BJ (cell line): ENCODE results near the gene EFCAB13. TPM values are rescaled to one million over a fixed set of nuclear protein-coding genes. Genes with fewer than 3 reads are reported as not detected.

Experiments
- CTCF ChIA-PET: fragments of 350-600 bp; formaldehyde crosslinking; extraction: SDS; loops from one replicate; lab custom pipeline; 2021; ENCODE audit warnings: antibody characterized with exemption, inconsistent platforms; lab: Yijun Ruan, JAX
- POLR2A ChIA-PET: fragments of 300-600 bp; sonication (Branson Sonifier 250); formaldehyde crosslinking; extraction: SDS; loops from one replicate; lab custom pipeline; 2021; ENCODE audit warnings: antibody characterized with exemption; lab: Charles Lee
- DNase-seq: peaks from one replicate; pipeline ENCODE4 v3.0.0-alpha.2; 2011; ENCODE audit warnings: low read depth
- H3K27me3 ChIP-seq: 2 replicates; pipeline ENCODE4 v1.6.0; 2011; ENCODE audit warnings: low read length; ENCODE audit not compliant: control insufficient read depth, insufficient read depth
- H3K36me3 ChIP-seq: 2 replicates; pipeline ENCODE4 v1.5.1; 2011; ENCODE audit warnings: low read length; ENCODE audit not compliant: control insufficient read depth, insufficient read depth
- H3K4me3 ChIP-seq: 2 replicates; pipeline ENCODE4 v1.5.1; 2011; ENCODE audit warnings: low read depth, mild to moderate bottlenecking, control low read depth, low read length
- CTCF ChIP-seq: IDR thresholded peaks from 2 replicates; pipeline ENCODE4 v1.5.1; 2011; ENCODE audit warnings: low read depth, mild to moderate bottlenecking, control low read depth, inconsistent platforms, low read length, moderate library complexity; ENCODE audit not compliant: insufficient read depth
- polyA plus RNA-seq: library from polyadenylated mRNA; depleted of rRNA; stranded (reverse); fragments of >200 nt; gene quantifications from 2 replicates; pipeline ENCODE4 v1.2.3, GENCODE V29; 2011

Gene EFCAB13
- polyA plus RNA-seq, 1 experiment: 0.22 TPM

GRCh38 chr17:47281216-47281615 lies 42.5 kb upstream of the EFCAB13 start:
- no peak for DNase-seq
- TF ChIP-seq CTCF: no peak
- POLR2A ChIA-PET: no interaction called here
- H3K27me3 ChIP-seq: no peaks in the 10 kb centered on the region
- CTCF ChIA-PET: interaction anchor here (0.9 kb wide), 1 partner anchor 8 kb away, joined by 3 read pairs; no protein-coding TSS in a partner anchor
- H3K36me3 ChIP-seq: no peaks in the 10 kb centered on the region; the same call in 1 of the 2 replicates
- no peak overlapping the region for H3K4me3 ChIP-seq

- TF ChIP-seq CTCF: no peak
- Histone ChIP-seq H3K36me3 (no peaks in the 10 kb centered on the region; the same call in 1 of the 2 replicates), H3K4me3 (no peak overlapping the region), H3K27me3 (no peaks in the 10 kb centered on the region)
- ChIA-PET POLR2A (no interaction called here), CTCF (interaction anchor here (0.7 kb wide), 1 partner anchor 30 kb away, joined by 3 read pairs; no protein-coding TSS in a partner anchor)
- no peak for DNase-seq
Measured at GRCh38 chr17:47285003-47285402, 38.8 kb upstream of the EFCAB13 start.

GRCh38 chr17:47286198-47286914 lies 37.4 kb upstream of the EFCAB13 start:
- no peak for TF ChIP-seq CTCF
- H3K36me3 ChIP-seq: no peaks in the 10 kb centered on the region; the same call in 1 of the 2 replicates
- no peak overlapping the region for H3K4me3 ChIP-seq
- ChIA-PET CTCF (interaction anchor here (1.6 to 1.9 kb wide), 2 partner anchors 33 to 57 kb away, joined by 5 to 6 read pairs; partner anchors contain the start of gene ITGB3), POLR2A (no interaction called here)
- DNase-seq: no peak
- H3K27me3 ChIP-seq: no peaks in the 10 kb centered on the region

- ChIA-PET CTCF (interaction anchor here (1.0 to 1.9 kb wide), 3 partner anchors 9 to 57 kb away, joined by 3 to 6 read pairs (median 5); partner anchors contain the start of gene ITGB3), POLR2A (no interaction called here)
- no peak for DNase-seq
Measured at GRCh38 chr17:47287068-47287467, 36.7 kb upstream of the EFCAB13 start.

More at GRCh38 chr17:47287068-47287467, 36.7 kb upstream of the EFCAB13 start:
- Histone ChIP-seq H3K27me3 (no peaks in the 10 kb centered on the region), H3K4me3 (no peak overlapping the region), H3K36me3 (no peaks in the 10 kb centered on the region; the same call in 1 of the 2 replicates)
- TF ChIP-seq CTCF: no peak
